Hepatocyte (in vitro differentiated cells): ENCODE data around the gene PRKACA.

Experiments used
- EZH2 ChIP-seq: fragments of 200-600 bp; sonication (generic); IDR thresholded peaks from 2 replicates; pipeline ENCODE4 v1.6.1; 2016; ENCODE audit warnings: antibody characterized with exemption, mild to moderate bottlenecking, borderline replicate concordance
- TF ChIP-seq, protein P1 (sequence below): fragments of 200-600 bp; sonication (generic); IDR thresholded peaks from 2 replicates; pipeline ENCODE4 v1.5.1; 2016; ENCODE audit warnings: antibody characterized with exemption, mild to moderate bottlenecking; ENCODE audit not compliant: poor library complexity

DNA sequence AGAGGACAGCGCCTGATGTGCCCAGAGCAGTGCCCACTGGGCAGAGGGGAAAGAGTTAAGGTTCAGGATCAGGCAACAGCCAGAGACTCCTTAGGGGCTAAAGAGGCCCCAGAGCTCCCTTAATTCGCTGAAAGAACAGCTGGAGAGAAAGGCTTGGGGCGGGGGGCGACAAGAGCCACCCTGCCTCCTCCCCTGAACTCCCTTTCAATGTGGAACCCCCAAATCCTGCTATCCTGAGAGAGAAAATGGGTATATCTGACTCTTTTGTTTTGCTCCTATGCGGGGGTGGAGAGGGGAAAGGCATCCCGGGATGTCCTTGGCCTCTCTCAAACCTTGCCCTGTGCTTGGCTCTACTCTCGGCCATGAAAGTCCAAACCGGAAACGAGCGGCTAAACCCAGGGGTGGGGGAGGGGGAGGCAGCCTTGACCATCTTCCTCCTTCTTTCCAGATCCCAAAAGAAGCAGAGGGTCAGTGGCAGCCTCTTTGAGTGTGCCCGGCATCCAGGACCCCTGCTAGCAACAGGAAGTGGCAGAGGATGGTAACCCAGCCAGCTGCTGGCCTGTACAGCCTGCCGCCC is 4.7 kb downstream of the PRKACA start:
- TF ChIP-seq EZH2, result no peak
- TF ChIP-seq, protein P1, sequence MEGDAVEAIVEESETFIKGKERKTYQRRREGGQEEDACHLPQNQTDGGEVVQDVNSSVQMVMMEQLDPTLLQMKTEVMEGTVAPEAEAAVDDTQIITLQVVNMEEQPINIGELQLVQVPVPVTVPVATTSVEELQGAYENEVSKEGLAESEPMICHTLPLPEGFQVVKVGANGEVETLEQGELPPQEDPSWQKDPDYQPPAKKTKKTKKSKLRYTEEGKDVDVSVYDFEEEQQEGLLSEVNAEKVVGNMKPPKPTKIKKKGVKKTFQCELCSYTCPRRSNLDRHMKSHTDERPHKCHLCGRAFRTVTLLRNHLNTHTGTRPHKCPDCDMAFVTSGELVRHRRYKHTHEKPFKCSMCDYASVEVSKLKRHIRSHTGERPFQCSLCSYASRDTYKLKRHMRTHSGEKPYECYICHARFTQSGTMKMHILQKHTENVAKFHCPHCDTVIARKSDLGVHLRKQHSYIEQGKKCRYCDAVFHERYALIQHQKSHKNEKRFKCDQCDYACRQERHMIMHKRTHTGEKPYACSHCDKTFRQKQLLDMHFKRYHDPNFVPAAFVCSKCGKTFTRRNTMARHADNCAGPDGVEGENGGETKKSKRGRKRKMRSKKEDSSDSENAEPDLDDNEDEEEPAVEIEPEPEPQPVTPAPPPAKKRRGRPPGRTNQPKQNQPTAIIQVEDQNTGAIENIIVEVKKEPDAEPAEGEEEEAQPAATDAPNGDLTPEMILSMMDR, result no peak
